Duodenal mucosa (tissue), 2 donors: ENCODE measurements around the gene ATG4A.

ENCODE experiments used
- H3K27ac ChIP-seq: one replicate; pipeline ENCODE4 v1.7.0; 2013; ENCODE audit warnings: low read depth, low read length
- H3K27me3 ChIP-seq, 2 donors: one replicate each; pipeline ENCODE4 v1.7.0; 2013; ENCODE audit warnings: low read length in 2 of 2, control low read depth in 1 of 2; ENCODE audit not compliant: insufficient read depth in 2 of 2, control insufficient read depth in 1 of 2
- H3K36me3 ChIP-seq, 2 donors: one replicate each; pipeline ENCODE4 v1.7.0; 2013; ENCODE audit warnings: low read length in 2 of 2, control low read depth in 1 of 2; ENCODE audit not compliant: insufficient read depth in 2 of 2, control insufficient read depth in 1 of 2
- H3K4me1 ChIP-seq, 2 donors: one replicate each; pipeline ENCODE4 v1.7.0; 2013; ENCODE audit warnings: low read length in 2 of 2, control low read depth in 1 of 2; ENCODE audit not compliant: insufficient read depth in 2 of 2, control insufficient read depth in 1 of 2
- H3K4me3 ChIP-seq, 2 donors: one replicate each; pipeline ENCODE4 v1.7.0; 2013; ENCODE audit warnings: low read length in 2 of 2, low read depth in 1 of 2
- H3K9ac ChIP-seq, 2 donors: one replicate each; pipeline ENCODE4 v1.7.0; 2013; ENCODE audit warnings: low read length in 2 of 2, low read depth in 1 of 2
- H3K9me3 ChIP-seq, 2 donors: one replicate each; pipeline ENCODE4 v1.7.0; 2013; ENCODE audit warnings: low read length in 2 of 2, control low read depth in 1 of 2; ENCODE audit not compliant: control insufficient read depth in 1 of 2

ATG4A gene

GRCh38 chrX:108134724-108135123, 43.1 kb downstream of the ATG4A start:
- Histone ChIP-seq H3K27me3 (no peaks in the 10 kb centered on the region), H3K27ac (no peak overlapping the region), H3K4me3 (no peak overlapping the region), H3K9ac (no peak overlapping the region), H3K4me1 (no peaks in the 10 kb centered on the region), H3K9me3 (no peaks in the 10 kb centered on the region), H3K36me3 (peaks cover 14 to 26% of the 10 kb centered on the region in 2 donors)

DNA sequence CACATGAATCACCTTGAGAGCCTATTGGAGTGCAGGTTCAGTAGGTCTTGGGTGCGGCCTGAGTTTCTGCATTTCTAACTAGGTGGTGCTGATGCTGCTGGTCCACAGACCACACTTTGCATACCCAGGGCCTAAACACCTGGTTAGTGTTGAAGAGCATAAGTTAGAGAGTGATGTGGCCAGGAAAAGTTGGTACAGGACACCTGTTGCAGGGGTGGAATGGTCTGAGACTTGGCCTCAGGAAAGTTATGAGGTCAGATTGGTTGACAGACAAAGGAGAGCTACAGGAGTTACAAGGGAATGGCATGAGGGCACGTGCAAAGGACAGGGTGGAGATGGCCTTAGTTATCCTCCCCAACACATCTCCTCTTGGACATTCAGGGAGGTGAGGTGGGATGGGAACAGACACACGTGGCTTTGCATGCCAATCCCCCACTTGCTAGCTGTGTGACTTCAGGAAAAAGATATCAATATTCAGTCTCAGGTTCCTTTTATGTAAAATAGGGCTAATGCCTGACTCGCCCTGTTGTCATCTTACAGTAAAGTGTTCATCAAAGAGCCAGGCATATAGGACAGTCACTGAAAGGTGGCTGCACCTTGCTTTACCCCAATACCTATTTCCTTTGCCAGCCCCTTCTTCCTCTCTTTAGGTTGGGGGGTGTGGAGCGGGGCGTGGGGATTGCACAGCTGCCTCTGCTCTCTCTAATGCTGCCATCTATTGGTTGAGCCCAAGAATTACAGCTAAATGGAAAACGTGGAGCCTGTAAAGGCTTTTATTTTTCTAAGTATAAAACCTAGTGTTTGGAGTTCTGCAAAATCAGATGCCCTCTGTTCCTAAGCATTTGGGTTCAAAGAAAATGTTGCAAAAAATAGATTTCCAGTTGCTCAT, 47.5 kb downstream of the ATG4A start:
- no peaks in the 10 kb centered on the region for H3K27me3 ChIP-seq
- H3K9ac ChIP-seq: no peak overlapping the region
- no peak overlapping the region for H3K27ac ChIP-seq
- no peaks in the 10 kb centered on the region for H3K9me3 ChIP-seq
- H3K4me3 ChIP-seq: no peak overlapping the region
- H3K36me3 ChIP-seq: peaks cover 14 to 26% of the 10 kb centered on the region in 2 donors
- H3K4me1 ChIP-seq: no peaks in the 10 kb centered on the region

DNA sequence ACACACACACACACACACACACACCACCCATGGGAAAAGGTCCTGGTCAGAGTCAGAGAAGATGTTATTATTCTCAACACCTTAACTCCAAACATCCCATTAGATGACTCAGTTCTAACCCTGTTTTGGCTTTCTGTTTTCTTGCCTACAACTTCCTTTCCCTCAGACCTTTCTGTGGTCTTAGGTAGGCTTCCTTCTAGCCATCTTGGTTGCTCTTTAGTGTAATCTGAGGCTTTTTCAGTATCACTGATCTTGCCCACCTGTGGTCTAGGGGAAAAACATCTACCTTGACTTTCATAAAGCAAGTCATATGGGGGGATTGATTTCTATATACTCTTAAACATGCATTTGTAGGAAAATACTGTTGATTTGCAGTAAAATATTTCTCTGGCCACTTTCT, 56.9 kb downstream of the ATG4A start:
- no peak overlapping the region for H3K4me3 ChIP-seq
- H3K36me3 ChIP-seq: peaks cover 0 to 30% of the 10 kb centered on the region in 2 donors
- no peak overlapping the region for H3K27ac ChIP-seq
- H3K9me3 ChIP-seq: no peaks in the 10 kb centered on the region
- H3K27me3 ChIP-seq: no peaks in the 10 kb centered on the region
- no peaks in the 10 kb centered on the region for H3K4me1 ChIP-seq
- H3K9ac ChIP-seq: no peak overlapping the region

DNA sequence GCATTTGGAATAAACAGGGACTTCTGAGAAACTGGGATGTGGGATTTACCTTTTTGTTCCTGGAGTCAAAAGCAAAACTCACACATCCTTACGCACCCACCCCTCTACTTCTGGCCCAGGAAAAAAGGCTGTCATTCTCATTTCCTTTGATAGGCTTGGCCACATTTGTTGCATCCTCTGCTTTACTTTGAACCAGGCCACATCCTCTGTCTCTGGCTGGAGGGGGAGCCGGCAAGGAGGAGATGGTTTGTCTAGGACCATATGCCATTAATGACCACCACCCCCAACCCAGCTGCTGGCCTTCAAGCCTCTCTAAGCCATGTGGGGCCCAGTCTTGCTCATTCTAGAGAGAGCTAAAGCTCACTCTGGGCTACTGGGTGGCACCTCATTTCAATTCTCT, 64.5 kb downstream of the ATG4A start:
- Histone ChIP-seq H3K4me1 (no peaks in the 10 kb centered on the region), H3K27ac (no peak overlapping the region), H3K27me3 (no peaks in the 10 kb centered on the region), H3K36me3 (peaks cover 0 to 17% of the 10 kb centered on the region in 2 donors), H3K9ac (no peak overlapping the region), H3K4me3 (no peak overlapping the region), H3K9me3 (no peaks in the 10 kb centered on the region)

DNA sequence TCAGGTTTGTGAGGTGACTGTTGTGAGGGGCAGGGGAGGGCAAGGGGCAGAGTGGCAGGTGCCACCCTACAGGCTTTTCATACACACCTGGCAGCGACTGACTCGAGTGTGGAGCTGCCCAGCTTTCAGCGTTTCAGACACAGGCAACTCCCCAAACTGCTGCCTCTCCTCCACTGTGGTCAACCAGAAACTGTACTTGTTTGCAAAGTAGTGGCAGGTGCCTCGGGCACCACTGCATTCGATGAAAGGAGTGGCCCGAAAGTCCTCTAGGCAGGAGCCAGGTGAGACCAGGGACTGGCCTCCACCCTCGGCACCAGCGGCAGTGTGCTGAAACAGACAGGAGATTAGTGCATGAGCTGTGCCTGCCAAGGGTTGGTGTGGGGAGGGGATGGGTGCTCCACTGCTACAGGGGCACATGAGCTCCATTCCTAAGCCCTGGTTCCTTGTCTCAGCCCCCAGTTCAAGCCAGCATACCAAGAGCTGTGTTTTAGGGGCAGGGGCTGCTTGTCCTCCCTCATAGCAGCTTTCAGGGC, 65.4 kb downstream of the ATG4A start:
- Histone ChIP-seq H3K4me1 (no peaks in the 10 kb centered on the region), H3K9me3 (no peaks in the 10 kb centered on the region), H3K27ac (no peak overlapping the region), H3K27me3 (no peaks in the 10 kb centered on the region), H3K36me3 (peaks cover 0 to 14% of the 10 kb centered on the region in 2 donors), H3K9ac (no peak overlapping the region), H3K4me3 (no peak overlapping the region)

DNA sequence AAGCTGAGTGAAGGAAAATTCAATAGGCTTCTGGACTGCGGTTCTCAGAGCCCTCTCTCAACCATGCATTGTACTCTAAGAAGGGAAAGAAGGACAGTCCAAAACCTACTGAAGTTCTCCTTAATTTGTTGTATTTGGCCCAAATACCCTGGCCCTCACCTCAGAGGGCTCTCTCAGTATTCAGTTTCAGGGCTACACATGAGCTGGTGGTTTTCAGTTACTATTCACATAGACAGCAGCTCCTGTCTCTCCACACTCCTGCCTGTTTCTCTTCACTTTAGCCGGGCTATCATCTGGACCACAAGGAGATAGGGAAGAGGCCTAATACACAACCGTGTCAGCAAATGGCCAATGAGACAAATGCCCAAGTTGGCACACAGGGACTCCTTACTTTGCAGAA, 66.0 kb downstream of the ATG4A start:
- no peak overlapping the region for H3K27ac ChIP-seq
- no peaks in the 10 kb centered on the region for H3K27me3 ChIP-seq
- H3K4me1 ChIP-seq: no peaks in the 10 kb centered on the region
- H3K36me3 ChIP-seq: peaks cover 0 to 8% of the 10 kb centered on the region in 2 donors
- H3K9me3 ChIP-seq: no peaks in the 10 kb centered on the region
- no peak overlapping the region for H3K4me3 ChIP-seq
- H3K9ac ChIP-seq: no peak overlapping the region

GRCh38 chrX:108159028-108159670, 67.6 kb downstream of the ATG4A start:
- Histone ChIP-seq H3K9ac (no peak overlapping the region), H3K4me3 (no peak overlapping the region), H3K36me3 (no peaks in the 10 kb centered on the region), H3K4me1 (no peaks in the 10 kb centered on the region), H3K27ac (no peak overlapping the region), H3K27me3 (no peaks in the 10 kb centered on the region), H3K9me3 (no peaks in the 10 kb centered on the region)

GRCh38 chrX:108160309-108160708, 68.7 kb downstream of the ATG4A start:
- Histone ChIP-seq H3K9me3 (no peaks in the 10 kb centered on the region), H3K27ac (no peak overlapping the region), H3K27me3 (no peaks in the 10 kb centered on the region), H3K4me1 (no peaks in the 10 kb centered on the region), H3K9ac (no peak overlapping the region), H3K36me3 (no peaks in the 10 kb centered on the region), H3K4me3 (no peak overlapping the region)

GRCh38 chrX:108162265-108162664, 70.7 kb downstream of the ATG4A start:
- Histone ChIP-seq H3K9me3 (no peaks in the 10 kb centered on the region), H3K4me1 (no peaks in the 10 kb centered on the region), H3K4me3 (no peak overlapping the region)

GRCh38 chrX:108163333-108164082, 71.9 kb downstream of the ATG4A start:
- Histone ChIP-seq H3K4me3 (no peak overlapping the region), H3K36me3 (no peaks in the 10 kb centered on the region), H3K9ac (no peak overlapping the region), H3K27ac (no peak overlapping the region), H3K27me3 (no peaks in the 10 kb centered on the region), H3K9me3 (no peaks in the 10 kb centered on the region), H3K4me1 (no peaks in the 10 kb centered on the region)

More at GRCh38 chrX:108162265-108162664, 70.7 kb downstream of the ATG4A start:
- no peaks in the 10 kb centered on the region for H3K27me3 ChIP-seq
- H3K9ac ChIP-seq: no peak overlapping the region
- no peaks in the 10 kb centered on the region for H3K36me3 ChIP-seq
- no peak overlapping the region for H3K27ac ChIP-seq
